Jurkat, Clone E6-1 (cell line): ENCODE data around the gene TTLL13. TPM values are rescaled to one million over a fixed set of nuclear protein-coding genes. Genes with fewer than 3 reads are reported as not detected.

Experiments
- DNase-seq: peaks from one replicate; pipeline ENCODE4 v3.0.0-alpha.2; 2011; ENCODE audit warnings: low read depth, low spot score
- H3K4me3 ChIP-seq: 2 replicates; pipeline ENCODE4 v1.5.1; 2011; ENCODE audit warnings: mild to moderate bottlenecking, low read length, control low read depth, moderate library complexity
- polyA plus RNA-seq: library from polyadenylated mRNA; unstranded; fragments of >200 nt; gene quantifications from one replicate; pipeline ENCODE4 v1.2.1, GENCODE V29; 2012; ENCODE audit warnings: missing spikeins; ENCODE audit not compliant: insufficient read length, insufficient read depth

Gene TTLL13, protein sequence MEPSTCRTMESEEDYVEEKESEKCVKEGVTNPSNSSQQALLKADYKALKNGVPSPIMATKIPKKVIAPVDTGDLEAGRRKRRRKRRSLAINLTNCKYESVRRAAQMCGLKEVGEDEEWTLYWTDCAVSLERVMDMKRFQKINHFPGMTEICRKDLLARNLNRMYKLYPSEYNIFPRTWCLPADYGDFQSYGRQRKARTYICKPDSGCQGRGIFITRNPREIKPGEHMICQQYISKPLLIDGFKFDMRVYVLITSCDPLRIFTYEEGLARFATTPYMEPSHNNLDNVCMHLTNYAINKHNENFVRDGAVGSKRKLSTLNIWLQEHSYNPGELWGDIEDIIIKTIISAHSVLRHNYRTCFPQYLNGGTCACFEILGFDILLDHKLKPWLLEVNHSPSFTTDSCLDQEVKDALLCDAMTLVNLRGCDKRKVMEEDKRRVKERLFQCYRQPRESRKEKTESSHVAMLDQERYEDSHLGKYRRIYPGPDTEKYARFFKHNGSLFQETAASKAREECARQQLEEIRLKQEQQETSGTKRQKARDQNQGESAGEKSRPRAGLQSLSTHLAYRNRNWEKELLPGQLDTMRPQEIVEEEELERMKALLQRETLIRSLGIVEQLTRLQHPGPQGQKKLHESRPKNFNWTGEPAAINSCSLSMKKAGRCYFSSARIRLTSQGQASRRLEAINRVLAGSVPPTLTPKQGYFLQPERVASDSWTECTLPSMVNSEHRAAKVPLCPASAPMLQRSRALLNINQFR
- polyA plus RNA-seq, result 1.3 TPM

DNA sequence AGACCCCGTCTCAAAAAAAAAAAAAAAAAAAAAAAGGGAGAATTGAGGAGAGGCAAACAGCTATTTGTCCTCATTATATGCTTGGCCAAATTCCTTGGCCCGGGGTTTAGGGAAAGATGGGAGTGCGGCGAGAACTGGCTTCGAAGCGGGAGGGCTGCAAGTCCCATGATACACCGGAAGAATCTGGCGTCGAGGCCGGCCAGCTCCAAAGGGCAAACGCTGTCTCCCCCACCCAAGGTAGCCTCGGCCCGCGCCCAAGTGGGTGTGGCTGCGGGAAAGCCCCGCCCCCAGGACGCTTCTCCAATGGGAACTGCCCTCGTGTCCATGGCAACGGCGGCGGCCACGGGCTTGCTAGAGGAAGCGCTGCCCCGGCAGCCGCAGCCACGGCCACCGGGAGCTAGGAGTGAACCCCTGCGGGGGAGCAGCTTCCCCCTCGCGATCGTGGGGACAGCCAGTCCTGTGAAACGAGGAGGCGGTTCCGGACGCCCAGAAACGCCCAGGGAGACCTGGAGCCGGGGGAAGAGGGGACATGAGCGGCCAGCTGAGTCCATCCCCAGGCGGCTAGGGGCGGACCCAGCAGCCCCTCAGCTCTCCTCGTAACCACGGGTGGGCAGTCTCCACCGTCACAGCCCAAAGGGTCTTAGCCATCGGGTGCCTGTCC lies at the start of gene TTLL13:
TTLL13 (plus strand) TSS at position 354 of the 661 bp plus-strand sequence. CDS start 1,075 bp downstream, outside the sequence.
- no peak for DNase-seq
- peak within 1 kb of the TSS; percentile 27 for H3K4me3 ChIP-seq

DNA sequence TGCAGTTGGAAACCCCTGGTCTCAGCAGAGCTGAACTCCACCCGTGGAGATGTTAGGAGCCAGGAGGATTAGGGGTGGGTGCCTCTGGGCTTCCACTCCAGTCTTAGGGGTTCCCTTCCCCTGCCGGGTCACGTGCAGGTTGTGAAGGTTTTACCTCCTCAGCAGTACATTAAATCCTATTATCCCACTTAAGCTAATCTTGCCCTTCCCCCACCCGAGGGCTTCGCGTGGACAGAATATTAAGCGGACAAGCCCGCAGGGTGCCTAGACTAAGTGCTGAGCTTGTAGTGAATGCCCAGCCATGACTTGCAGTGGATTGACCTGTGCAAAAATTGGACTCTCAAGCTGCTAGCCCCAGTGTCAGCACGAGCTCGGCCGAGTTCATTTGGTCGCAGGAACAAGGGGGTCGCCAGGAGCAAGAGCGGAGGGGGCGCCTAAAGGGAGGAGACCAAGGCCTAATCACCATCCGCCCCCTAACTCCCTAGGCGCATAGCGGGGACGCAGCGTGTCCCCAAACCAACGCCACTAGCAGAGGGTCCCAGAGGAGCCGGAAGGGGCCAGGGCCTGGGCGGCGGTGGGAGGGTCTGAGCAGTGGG lies 48.7 kb upstream of the TTLL13 start:
- no peak for DNase-seq
- H3K4me3 ChIP-seq, result peak overlapping the region; percentile 69

DNA sequence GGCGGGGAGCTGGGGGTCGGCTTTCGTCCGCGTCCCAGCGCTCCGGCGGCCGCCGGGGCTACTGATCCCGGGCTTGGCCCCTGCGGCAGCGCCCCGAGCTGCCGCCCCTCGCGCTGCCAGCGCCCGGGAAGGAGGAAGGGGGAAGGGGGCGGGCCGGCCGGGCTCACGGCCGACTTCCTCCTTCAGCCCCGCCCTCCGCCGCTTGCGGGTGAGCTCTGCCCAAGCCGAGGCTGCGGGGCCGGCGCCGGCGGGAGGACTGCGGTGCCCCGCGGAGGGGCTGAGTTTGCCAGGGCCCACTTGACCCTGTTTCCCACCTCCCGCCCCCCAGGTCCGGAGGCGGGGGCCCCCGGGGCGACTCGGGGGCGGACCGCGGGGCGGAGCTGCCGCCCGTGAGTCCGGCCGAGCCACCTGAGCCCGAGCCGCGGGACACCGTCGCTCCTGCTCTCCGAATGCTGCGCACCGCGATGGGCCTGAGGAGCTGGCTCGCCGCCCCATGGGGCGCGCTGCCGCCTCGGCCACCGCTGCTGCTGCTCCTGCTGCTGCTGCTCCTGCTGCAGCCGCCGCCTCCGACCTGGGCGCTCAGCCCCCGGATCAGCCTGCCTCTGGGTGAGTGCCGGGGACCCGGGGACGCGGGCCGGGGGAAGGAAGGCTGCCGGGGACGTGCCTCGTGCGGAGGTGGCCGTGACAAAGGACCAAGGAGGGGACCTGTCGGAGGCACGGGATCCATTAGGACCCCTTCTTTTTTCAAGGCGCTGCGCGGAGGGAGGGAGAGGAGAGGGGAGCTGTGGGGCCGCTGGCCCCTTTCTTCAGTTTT lies 48.0 kb upstream of the TTLL13 start, which contains the start of gene SEMA4B:
SEMA4B (plus strand) TSS at position 201 of the 814 bp plus-strand sequence; CDS start at position 450, 249 bp downstream.
- peak; percentile 43 for DNase-seq
- H3K4me3 ChIP-seq, result peak within 1 kb of the TSS; percentile 69

DNA sequence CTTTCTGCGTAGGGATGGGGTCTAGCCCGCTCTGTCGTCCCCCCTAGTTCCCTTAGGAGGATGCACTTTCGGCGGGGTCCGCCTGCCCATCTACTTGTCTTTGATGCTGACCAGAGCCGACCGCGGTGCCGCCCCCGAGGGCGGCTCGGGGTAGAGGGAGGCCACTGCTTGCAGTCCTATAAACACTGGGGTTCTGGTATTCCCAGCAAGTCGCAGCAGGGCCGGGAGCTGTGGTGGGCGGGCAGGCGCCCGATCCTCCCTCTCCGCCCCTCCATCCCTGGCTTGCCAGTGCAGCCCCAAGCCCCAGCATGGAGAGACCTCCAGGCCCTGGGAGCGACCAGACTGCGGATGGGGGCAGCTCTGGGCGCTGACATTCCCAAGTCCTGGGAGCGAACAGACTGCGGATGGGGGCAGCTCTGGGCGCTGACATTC lies 47.4 kb upstream of the TTLL13 start:
- peak overlapping the region; percentile 69 for H3K4me3 ChIP-seq
- DNase-seq, result no peak

DNA sequence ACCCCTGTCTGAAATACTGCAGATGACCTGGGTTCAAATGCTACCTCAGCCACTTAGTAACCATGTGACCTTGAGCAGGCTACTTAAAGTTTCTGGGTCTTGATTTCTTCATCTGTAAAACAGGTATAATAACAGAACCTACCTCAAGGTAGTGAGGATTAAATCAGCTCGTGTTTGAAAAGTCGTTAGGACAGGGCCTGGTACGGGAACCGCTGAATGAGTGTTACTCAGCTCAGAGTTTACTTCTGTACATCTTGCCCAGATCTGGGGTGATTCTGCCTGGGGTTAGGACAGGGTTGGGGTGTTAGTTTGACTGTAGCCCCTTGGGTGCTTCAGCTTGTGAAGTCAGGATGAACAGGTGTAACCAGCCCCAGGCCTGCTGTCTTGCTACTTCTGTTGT lies 46.4 kb upstream of the TTLL13 start:
- no peak overlapping the region for H3K4me3 ChIP-seq
- DNase-seq, result no peak

DNA sequence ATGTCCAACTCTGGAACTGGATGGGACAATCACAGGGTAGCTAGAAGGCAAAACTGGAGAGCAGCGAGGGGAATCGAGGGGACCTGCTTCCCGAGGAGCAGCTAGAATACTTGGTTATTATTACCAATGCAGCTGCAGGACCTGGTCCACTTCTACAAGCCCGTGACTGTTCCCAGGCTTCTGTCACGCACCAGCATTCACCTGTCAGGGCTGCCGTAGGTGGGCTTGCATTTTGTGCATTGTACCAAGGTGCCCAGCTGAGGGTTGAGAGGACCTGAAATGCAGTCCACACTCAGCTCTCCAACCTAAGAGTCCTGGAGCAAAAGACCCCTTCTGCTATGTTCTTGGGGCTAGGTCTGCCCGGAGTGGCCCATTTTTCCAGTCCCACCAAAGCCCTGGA lies 45.9 kb upstream of the TTLL13 start:
- H3K4me3 ChIP-seq, result no peak overlapping the region
- no peak for DNase-seq

DNA sequence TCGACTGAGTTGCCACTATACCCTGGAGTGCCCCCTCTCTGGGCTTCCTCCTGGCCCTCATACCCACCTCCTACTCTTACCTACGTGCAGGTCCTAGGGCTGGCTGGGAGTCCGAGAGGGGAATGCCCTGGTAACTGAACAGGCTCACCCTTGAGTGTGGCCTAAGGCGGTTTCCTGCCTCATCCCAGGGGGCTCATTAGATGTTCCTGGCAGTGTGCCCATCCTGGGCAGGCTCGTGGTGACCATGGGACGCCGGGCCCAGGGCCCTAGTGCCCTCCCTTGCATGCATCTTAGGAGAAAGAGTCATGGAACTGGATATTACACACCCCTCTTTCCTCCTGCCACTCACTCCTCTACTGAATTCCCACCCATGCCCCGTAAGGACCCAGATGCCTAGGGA lies 45.4 kb upstream of the TTLL13 start:
- H3K4me3 ChIP-seq, result no peak overlapping the region
- no peak for DNase-seq

DNA sequence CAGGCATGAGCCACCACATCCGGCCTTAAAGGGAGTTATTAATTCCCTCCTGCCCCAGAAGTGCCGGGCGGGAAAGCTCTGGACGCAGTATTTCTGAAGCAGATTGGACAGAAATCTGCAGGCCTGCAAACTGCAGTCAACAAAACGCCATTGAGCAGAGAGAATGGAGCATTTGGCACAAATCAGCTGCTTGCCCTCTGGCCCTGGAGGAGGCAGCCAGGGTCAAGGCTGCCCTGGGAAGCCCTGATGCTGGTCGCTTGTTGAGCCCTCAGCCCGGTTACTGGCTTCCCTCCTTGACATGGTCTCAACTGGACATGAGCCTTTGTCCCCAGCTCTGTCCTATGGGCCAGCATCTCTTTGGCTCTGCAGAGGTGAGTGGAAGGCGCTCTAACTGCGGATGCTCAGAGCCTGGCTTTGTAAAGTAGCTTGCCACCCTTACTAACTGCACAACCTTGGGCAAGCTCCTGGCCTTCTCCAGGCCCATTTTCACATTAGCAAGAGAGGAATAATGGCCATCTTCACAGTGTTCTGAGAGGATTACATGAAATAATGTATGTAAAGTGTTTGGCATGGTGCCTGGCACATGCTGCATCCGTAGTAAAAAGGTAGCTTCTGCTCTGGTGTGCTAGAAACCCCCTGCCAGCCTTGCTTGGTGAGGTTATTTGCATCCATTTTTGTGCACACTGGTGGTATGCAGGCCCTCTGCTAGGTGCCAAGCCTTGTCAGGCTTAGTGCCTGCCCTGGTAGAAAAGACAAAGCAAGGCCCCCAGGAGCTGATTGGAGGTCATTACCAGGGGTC lies 44.1 kb upstream of the TTLL13 start:
- no peak overlapping the region for H3K4me3 ChIP-seq
- DNase-seq, result no peak

DNA sequence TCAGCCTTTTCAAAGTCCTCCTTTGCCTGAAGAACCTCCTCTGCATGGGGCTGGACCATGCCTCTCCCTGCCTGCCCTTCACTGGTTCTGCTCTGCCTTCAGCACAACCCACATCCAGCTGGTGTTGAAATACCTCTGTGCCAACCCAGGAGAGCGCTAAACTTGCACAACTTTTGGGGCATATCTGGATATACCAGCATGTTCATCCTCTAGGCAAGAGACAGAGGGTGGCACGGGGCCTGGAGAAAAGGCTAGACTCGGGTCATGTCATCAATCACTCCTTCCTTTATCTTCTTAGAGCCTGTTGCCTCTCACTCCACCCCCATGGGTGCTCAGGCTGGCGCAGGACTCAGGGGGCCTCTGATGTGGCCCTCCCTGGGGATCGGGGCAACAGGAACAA lies 43.5 kb upstream of the TTLL13 start:
- no peak for DNase-seq
- no peak overlapping the region for H3K4me3 ChIP-seq

DNA sequence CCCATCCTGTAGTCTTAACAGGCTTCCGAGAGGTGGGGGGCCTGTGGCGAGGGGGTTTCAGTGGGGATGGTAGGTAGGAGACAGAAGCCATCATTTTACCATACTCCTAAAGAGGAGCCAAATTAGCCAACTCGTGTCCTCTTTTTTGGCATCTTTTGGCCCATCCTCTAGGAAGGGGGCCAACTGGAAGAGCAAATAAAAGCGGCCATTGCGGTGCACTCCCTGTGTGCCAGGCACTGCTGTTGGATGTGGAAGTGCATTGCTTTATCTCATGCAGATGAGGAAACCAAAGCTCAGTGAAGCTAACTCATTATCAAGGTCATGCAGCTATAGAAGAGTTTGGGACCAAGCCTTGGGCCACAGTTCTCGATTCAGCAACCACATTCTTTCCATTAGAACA lies 42.1 kb upstream of the TTLL13 start:
- no peak for DNase-seq
- no peak overlapping the region for H3K4me3 ChIP-seq

DNA sequence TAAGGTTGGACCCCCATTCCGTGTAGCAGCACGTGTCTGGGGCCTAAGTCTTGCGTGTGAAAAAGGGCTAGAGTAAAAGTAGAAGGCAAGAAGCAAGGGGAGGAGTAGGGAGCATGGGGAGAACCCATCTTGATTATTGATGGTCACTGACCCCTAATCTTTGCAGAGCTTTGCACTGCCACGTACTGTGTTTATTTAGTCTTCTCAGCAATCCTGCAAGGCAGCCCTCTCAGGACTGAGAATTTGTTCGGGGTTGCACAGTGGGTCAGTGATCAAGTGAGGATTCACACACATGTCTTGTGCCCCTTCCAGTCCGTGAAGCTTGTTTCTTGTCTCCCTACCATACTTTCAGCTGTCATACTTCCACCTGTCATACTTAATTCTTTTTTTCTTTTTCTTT lies 41.0 kb upstream of the TTLL13 start:
- DNase-seq, result no peak
- no peak overlapping the region for H3K4me3 ChIP-seq

DNA sequence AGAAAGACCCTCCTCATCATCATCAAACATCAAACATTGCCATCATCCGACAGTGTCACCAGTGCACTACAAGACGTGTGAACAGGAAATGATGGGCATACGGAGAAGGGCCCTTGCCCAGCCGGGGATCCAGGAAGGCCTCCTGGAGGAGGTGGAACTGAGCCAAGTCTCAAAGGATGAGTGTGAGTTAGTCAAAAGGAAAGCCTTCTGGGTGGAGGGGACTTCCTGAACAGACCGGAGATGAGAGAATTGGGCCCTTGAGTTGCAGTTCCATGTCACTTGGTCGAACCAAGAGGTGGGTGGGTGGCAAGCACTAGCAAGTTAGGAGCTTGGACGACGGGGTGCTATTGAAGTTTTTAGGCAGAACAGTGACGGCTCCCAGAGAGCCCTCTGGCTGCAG lies 39.8 kb upstream of the TTLL13 start:
- no peak overlapping the region for H3K4me3 ChIP-seq
- no peak for DNase-seq

DNA sequence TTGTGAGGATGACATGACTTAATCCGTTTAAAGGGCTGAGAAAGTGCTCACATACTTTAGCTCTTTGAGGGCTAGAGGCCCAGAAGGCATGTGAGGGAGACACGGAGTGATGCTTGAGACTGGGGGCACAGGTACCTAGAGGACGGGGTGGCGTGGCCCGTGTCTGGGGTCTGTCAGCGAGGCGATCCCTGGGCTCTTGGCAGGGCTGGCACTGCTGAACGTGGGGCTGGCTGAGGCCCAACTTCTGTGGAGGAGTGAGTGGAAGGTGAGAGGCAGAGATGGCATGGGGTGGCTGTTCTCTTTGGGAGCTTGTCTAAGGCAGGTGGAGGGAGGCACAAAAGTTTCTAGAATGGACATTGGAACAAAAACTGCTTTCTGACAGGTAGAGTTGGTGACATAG lies 38.8 kb upstream of the TTLL13 start:
- no peak for DNase-seq
- no peak overlapping the region for H3K4me3 ChIP-seq

DNA sequence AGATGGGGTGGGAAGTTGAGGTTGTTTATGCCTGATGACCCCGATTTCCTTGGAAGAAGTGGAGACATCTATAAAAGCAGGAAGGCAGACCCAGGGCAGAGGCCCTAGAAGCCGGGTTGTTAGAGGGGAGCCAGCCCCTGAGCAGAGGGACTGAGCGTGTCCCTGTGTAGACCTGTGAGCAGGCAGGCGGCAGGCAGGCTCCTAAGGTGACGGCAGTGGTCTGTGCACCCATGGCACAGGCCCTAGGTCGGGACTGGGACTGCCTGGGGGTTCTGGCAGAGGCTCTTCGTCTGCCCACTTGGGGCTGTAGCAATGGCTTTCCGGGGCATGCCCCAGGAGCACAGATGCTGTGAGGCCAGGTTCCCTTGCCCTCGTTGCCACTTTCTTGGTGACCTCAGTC lies 38.3 kb upstream of the TTLL13 start:
- no peak overlapping the region for H3K4me3 ChIP-seq
- DNase-seq, result no peak

DNA sequence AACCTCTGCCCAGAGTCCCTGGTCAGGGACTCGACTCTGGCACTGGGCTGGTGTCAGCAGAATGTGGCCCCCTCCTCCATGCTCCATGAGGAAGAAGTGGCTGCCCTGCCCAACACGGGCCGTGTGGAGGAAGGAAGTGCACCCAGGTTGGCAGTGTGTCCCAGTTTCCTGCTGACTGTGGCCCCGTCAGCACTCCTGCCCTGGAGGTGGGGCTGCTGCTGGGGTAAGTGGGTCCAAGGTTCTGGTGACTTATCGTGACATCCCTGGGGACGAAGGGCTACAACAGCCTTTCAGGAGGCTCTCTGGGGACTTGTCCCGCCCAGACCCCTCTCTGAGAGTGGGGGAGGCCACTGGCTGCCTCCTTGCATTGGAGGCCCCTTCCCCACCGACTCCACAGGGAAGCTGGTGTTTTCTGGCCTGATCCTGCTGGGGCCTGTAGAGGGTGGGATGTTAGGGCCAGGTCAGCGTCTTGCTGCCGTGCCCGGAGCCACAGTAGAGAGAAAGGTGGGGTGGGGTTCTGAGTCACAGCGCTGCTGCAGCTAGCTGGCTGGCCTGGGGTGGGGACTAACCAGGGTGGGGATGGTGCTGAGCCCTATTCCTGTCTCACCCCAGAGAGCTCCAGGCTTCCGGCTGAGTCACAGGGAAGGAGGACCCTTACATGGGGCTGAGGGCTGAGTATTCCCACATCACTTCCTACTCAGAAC lies 37.8 kb upstream of the TTLL13 start:
- H3K4me3 ChIP-seq, result no peak overlapping the region
- no peak for DNase-seq

DNA sequence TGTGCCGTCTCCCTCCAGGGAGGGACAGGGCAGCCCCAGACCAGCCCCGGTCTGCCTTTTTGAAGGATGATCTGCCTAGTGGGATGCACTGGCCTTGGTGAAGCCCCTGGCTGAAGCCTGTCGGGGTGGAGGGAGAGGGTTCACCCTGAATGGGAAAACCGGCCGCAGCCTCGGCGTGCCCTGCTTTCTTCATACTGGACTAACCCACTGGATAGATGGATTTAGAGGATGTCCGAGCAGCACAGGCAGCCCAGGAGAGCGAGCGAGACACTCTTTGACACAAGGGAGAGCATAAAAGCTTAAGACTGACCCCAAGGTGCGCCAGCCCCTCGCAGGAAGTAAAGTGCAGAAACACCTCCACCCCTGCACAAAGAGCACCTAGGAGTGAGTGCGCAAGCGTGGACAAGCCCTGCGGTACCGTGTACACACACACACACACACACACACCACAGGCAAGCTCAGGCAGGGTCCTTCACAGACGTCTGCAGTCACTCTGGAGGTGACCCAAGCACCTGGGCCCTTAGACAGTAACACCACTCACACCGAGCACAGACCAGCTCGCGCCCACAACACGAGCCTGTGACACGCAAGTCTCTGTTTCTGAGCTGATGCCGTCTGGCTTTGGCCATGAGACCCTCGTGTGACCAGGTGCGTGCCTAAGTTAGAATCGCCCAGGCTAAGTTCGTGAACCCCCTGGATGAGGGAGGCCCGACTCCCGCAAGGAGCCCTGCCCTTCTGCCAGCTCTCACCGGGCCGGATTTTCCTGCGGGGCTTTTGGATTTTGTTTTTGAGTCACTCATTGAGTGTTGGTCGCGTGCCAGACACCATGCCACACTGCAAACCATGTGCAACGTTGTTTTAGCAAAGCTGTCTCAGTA lies 36.9 kb upstream of the TTLL13 start:
- no peak overlapping the region for H3K4me3 ChIP-seq
- no peak for DNase-seq
